H1 (cell line): Measurements from ENCODE around the gene SLC35G2.

Source experiments
- CTCF ChIP-seq, 3 experiments: IDR thresholded peaks; 1 replicate in 2 of 3; 2 replicates in 1 of 3; pipeline versions ENCODE4 v1.5.1 to v1.6.1; 2011; ENCODE audit warnings: low read length in 3 of 3, mild to moderate bottlenecking in 3 of 3, inconsistent platforms in 2 of 3, low read depth in 1 of 3, moderate library complexity in 1 of 3; ENCODE audit not compliant: insufficient read depth in 1 of 3; ENCODE audit errors: control extremely low read depth in 1 of 3
- EZH2 ChIP-seq: fragments of 200-600 bp; sonication (generic); IDR thresholded peaks from 2 replicates; pipeline ENCODE4 v1.7.1; 2012; ENCODE audit warnings: low read depth, mild to moderate bottlenecking, moderate library complexity, low read length, inconsistent platforms; ENCODE audit not compliant: severe bottlenecking
- FOSL1 ChIP-seq: IDR thresholded peaks from 2 replicates; pipeline ENCODE4 v1.6.1; 2011; ENCODE audit warnings: mild to moderate bottlenecking, low read depth, low read length, moderate library complexity; ENCODE audit not compliant: insufficient read depth
- KDM1A ChIP-seq: fragments of 200-600, 300-600 bp; sonication (generic); IDR thresholded peaks from 2 replicates; pipeline ENCODE4 v1.7.1; 2016; ENCODE audit warnings: mild to moderate bottlenecking, low read length, borderline replicate concordance
- POLR2A ChIP-seq, 2 experiments: IDR thresholded peaks; 1 replicate in 1 of 2; 2 replicates in 1 of 2; pipeline ENCODE4 v1.6.1; 2011; ENCODE audit warnings: low read depth in 2 of 2, low read length in 2 of 2, mild to moderate bottlenecking in 2 of 2; ENCODE audit errors: control extremely low read depth in 1 of 2
- RAD21 ChIP-seq, 2 experiments: IDR thresholded peaks in 1 of 2; conservative IDR thresholded peaks in 1 of 2; 2 replicates each; pipeline ENCODE4 v1.6.1; 2011; ENCODE audit warnings: low read depth in 2 of 2, low read length in 2 of 2, improper control_type of control experiment in 1 of 2, inconsistent platforms in 1 of 2, mild to moderate bottlenecking in 1 of 2, moderate library complexity in 1 of 2
- SIX5 ChIP-seq: IDR thresholded peaks from 2 replicates; pipeline ENCODE4 v1.6.1; 2011; ENCODE audit warnings: mild to moderate bottlenecking, low read depth, low read length
- SP2 ChIP-seq: IDR thresholded peaks from 2 replicates; pipeline ENCODE4 v1.6.1; 2012; ENCODE audit warnings: mild to moderate bottlenecking, low read length, inconsistent platforms
- SUZ12 ChIP-seq: fragments of 200-600 bp; sonication (generic); IDR thresholded peaks from 2 replicates; pipeline ENCODE4 v1.6.1; 2012; ENCODE audit warnings: mild to moderate bottlenecking, inconsistent platforms, low read length, moderate library complexity, mixed read lengths
- TEAD4 ChIP-seq: IDR thresholded peaks from 2 replicates; pipeline ENCODE4 v1.6.1; 2012; ENCODE audit warnings: low read depth, low read length, inconsistent platforms, mixed read lengths

- TF ChIP-seq TEAD4 (no peak), POLR2A (IDR thresholded peaks at IDR 0.05; ENCODE audit: control extremely low read depth in 1 of 2, low read depth in 2 of 2, low read length in 2 of 2) (no peak), CTCF (IDR thresholded peaks at IDR 0.05; ENCODE audit: control extremely low read depth in 1 of 3, insufficient read depth in 1 of 3, low read depth in 1 of 3, low read length in 3 of 3) (no peak), EZH2 (no peak), RAD21 (IDR thresholded peaks at IDR 0.05 in 1 of 2, conservative IDR thresholded peaks at IDR 0.05 in 1 of 2; ENCODE audit: low read depth in 2 of 2, low read length in 2 of 2) (no peak), FOSL1 (no peak), SUZ12 (no peak), KDM1A (no peak), SP2 (no peak), SIX5 (no peak)
Observed at GRCh38 chr3:136789976-136790375, 28.9 kb upstream of the SLC35G2 start.
